SK-N-MC (cell line): ENCODE results near the gene CDC42BPB.
"Not testable (repeated sequence)": the region's sequence is repeated elsewhere in the genome, so short reads cannot be mapped to it uniquely, and the experiment has no call there.

Experiments
- DNase-seq: peaks from one replicate; pipeline ENCODE4 v3.0.0-alpha.2; 2011; ENCODE audit warnings: low read depth, low spot score
- H3K27ac ChIP-seq: fragments of 200-600 bp; sonication (generic); 2 replicates; pipeline ENCODE4 v1.5.1; 2016; ENCODE audit warnings: mixed run types
- H3K36me3 ChIP-seq: fragments of 200-600 bp; sonication (generic); 2 replicates; pipeline ENCODE4 v1.6.1; 2017; ENCODE audit warnings: antibody characterized with exemption, low read length, mixed read lengths; ENCODE audit not compliant: insufficient read depth
- H3K4me3 ChIP-seq: fragments of 200-600 bp; sonication (generic); 2 replicates; pipeline ENCODE4 v1.5.1; 2016
- H3K9ac ChIP-seq: fragments of 200-600 bp; sonication (generic); 2 replicates; pipeline ENCODE4 v1.8.0; 2017; ENCODE audit warnings: mixed run types, mixed read lengths; ENCODE audit not compliant: insufficient read length
- H3K9me3 ChIP-seq: fragments of 200-600 bp; sonication (generic); 2 replicates; pipeline ENCODE4 v1.6.1; 2017; ENCODE audit warnings: low read depth, mild to moderate bottlenecking, antibody characterized with exemption, low read length, moderate library complexity, mixed read lengths
- EZH2 ChIP-seq: fragments of 200-600 bp; sonication (generic); IDR thresholded peaks from one replicate; pipeline ENCODE4 v1.6.1; 2017; ENCODE audit warnings: antibody characterized with exemption
- FOXP2 ChIP-seq: optimal IDR thresholded peaks from 2 replicates; pipeline ENCODE3; 2011; ENCODE audit warnings: mild to moderate bottlenecking, moderate library complexity; ENCODE audit not compliant: insufficient read depth; ENCODE audit errors: extremely low read length, control extremely low read depth
- POLR2AphosphoS5 ChIP-seq: IDR thresholded peaks from 2 replicates; pipeline ENCODE4 v1.6.1; 2012; ENCODE audit warnings: mild to moderate bottlenecking, low read depth, low read length, borderline replicate concordance

CDC42BPB gene

DNA sequence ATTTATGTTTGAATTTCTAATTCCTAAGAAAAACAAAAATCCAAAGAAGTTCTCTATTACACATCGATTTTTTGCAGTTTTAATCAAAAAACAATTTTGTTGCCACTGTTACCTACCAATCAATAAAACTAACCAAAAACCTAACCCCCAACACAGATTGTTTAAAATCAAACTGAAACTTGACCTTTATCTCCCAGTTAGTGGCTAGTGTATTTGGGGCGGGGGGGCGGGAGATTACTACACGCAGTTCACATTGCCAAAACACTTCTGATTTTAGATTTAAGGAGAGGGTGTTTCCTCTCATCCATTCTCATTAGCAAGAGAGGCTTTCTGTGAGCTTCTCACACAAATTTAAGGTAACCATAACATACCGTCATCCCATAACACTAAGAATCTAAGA, 6.4 kb downstream of the CDC42BPB start:
- TF ChIP-seq POLR2AphosphoS5 (no peak), EZH2 (no peak)
- Histone ChIP-seq H3K27ac (0 out of 2 replicates have a peak overlapping the region, but pooled peaks have one; percentile 31), H3K36me3 (no peaks in the 10 kb centered on the region)

GRCh38 chr14:103047453-103047852, 9.9 kb downstream of the CDC42BPB start:
- DNase-seq, H3K27ac ChIP-seq, H3K9ac ChIP-seq, H3K4me3 ChIP-seq, H3K9me3 ChIP-seq: not testable (repeated sequence)
- peaks cover 10% of the 10 kb centered on the region; the same call in 1 of the 2 replicates for H3K36me3 ChIP-seq

More for the DNA sequence above, 6.4 kb downstream of the CDC42BPB start:
- Histone ChIP-seq H3K9ac (peak overlapping the region; percentile 26), H3K9me3 (no peaks in the 10 kb centered on the region), H3K4me3 (no peak overlapping the region)
- no peak for DNase-seq

- TF ChIP-seq EZH2 (no peak), POLR2AphosphoS5 (no peak), FOXP2 (no peak)
- Histone ChIP-seq H3K27ac (no peak overlapping the region), H3K9me3 (peaks cover 4% of the 10 kb centered on the region; the same call in 1 of the 2 replicates), H3K9ac (no peak overlapping the region), H3K4me3 (no peak overlapping the region), H3K36me3 (peaks cover 27% of the 10 kb centered on the region)
- DNase-seq: no peak
These were observed 11.9 kb downstream of the CDC42BPB start for GRCh38 chr14:103045371-103045869.

GRCh38 chr14:103043257-103044015, 13.9 kb downstream of the CDC42BPB start:
- no peak for DNase-seq
- no peak for TF ChIP-seq FOXP2
- Histone ChIP-seq H3K9me3 (peaks cover 8% of the 10 kb centered on the region; the same call in 1 of the 2 replicates), H3K36me3 (peaks cover 27% of the 10 kb centered on the region), H3K4me3 (no peak overlapping the region), H3K27ac (peak overlapping the region; percentile 31; the same call in 1 of the 2 replicates), H3K9ac (no peak overlapping the region)

GRCh38 chr14:103041464-103041863, 15.9 kb downstream of the CDC42BPB start:
- no peak overlapping the region for H3K27ac ChIP-seq
- no peak for DNase-seq
- H3K9me3 ChIP-seq: peaks cover 8% of the 10 kb centered on the region; the same call in 1 of the 2 replicates
- TF ChIP-seq POLR2AphosphoS5: no peak
- TF ChIP-seq EZH2: no peak
- no peak for TF ChIP-seq FOXP2
- no peak overlapping the region for H3K4me3 ChIP-seq
- H3K9ac ChIP-seq: no peak overlapping the region
- peaks cover 27% of the 10 kb centered on the region for H3K36me3 ChIP-seq

GRCh38 chr14:103033681-103034096, 23.7 kb downstream of the CDC42BPB start:
- H3K9ac ChIP-seq: peak overlapping the region; percentile 52
- no peak for TF ChIP-seq EZH2
- TF ChIP-seq POLR2AphosphoS5: no peak
- no peak for TF ChIP-seq FOXP2
- no peaks in the 10 kb centered on the region for H3K9me3 ChIP-seq
- peak overlapping the region; percentile 72 for H3K4me3 ChIP-seq
- H3K27ac ChIP-seq: peak overlapping the region; percentile 95
- DNase-seq: peak; percentile 67
- no peaks in the 10 kb centered on the region for H3K36me3 ChIP-seq

- H3K9ac ChIP-seq: no peak overlapping the region
- no peak overlapping the region for H3K4me3 ChIP-seq
- H3K27ac ChIP-seq: peak overlapping the region; percentile 29; the same call in 1 of the 2 replicates
- TF ChIP-seq EZH2 (no peak), POLR2AphosphoS5 (no peak), FOXP2 (no peak)
- no peak for DNase-seq
- no peaks in the 10 kb centered on the region for H3K9me3 ChIP-seq
- H3K36me3 ChIP-seq: no peaks in the 10 kb centered on the region
These were observed 25.4 kb downstream of the CDC42BPB start for GRCh38 chr14:103031956-103032355.

DNA sequence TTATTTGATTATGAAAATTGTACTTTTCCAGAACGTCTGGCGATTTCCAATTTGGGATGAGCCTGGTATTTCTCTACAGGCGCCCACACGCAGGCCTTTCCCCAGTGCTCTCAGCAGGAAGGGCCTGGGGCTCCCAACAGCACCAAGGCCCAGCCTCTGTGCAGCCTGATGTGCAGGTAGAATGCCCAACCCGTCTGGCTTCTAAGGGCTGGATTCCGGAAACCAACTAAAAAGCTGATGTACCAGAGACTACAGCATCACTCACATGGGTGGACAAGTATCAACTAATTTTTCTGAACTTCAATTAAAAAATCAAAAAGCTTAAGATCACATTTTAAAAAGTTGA, 25.8 kb downstream of the CDC42BPB start:
- H3K9me3 ChIP-seq: no peaks in the 10 kb centered on the region
- TF ChIP-seq POLR2AphosphoS5 (no peak), FOXP2 (no peak), EZH2 (no peak)
- peak overlapping the region; percentile 65 for H3K4me3 ChIP-seq
- H3K27ac ChIP-seq: peak overlapping the region; percentile 92
- H3K9ac ChIP-seq: no peak overlapping the region
- H3K36me3 ChIP-seq: no peaks in the 10 kb centered on the region
- no peak for DNase-seq

DNA sequence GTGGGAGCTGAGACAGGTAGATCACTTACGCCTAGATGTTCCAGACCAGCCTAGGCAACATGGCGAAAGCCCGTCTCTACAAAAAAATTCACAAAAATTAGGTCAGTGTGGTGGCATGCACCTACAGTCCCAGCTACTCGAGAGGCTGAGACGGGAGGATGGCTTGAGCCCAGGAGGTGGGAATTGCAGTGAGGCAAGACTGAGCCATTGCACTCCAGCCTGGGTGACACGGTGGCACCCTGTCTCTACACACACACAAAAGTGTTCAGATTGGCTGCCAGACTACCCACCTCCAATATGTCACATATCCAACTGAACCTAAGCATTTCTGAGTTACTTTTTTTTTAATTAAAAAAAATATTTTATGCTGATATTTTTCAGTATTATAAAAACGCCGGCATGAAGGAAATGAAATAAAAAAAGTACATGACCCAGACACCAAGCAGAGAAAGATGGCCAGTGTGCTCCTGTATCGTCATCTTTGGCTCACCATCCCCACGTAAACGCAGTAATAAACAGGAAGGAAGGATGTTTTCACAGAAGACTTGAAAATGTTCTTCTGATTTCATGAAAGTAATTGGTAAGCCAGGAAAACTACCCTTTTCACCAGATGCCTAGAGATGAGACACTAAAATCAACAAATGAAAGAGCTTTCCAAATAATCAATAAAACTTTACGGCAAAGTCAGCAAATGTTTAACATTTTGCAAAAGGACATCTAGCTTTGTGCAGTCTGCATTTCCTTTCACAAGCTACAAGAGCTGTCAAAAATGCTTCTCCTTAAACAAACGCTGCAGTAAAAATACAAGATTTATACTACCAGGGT, 26.4 kb downstream of the CDC42BPB start:
- Histone ChIP-seq H3K9me3 (no peaks in the 10 kb centered on the region), H3K4me3 (peak overlapping the region; percentile 65), H3K27ac (peak overlapping the region; percentile 92), H3K9ac (peak overlapping the region; percentile 56), H3K36me3 (no peaks in the 10 kb centered on the region)
- TF ChIP-seq FOXP2: no peak
- no peak for TF ChIP-seq EZH2
- no peak for TF ChIP-seq POLR2AphosphoS5
- no peak for DNase-seq
